Measurements from ENCODE around the gene MS4A10. TPM values are rescaled to one million over a fixed set of nuclear protein-coding genes. Genes with fewer than 3 reads are reported as not detected.

Gene MS4A10
- total and polyA plus RNA-seq, 5 experiments from 2014 or later: not detected

- Mint-ChIP-seq H3K36me3 (no peaks in the 10 kb centered on the region), H3K27me3 (no peaks in the 10 kb centered on the region), H3K27ac (no peak overlapping the region), H3K4me1 (peaks cover 0 to 2% (median 0%) of the 10 kb centered on the region in 4 donors), H3K9me3 (no peaks in the 10 kb centered on the region), H3K4me3 (no peak overlapping the region)
- POLR2A ChIA-PET: interaction anchor here (0.7 kb wide), 1 partner anchor 37 kb away, joined by 3 read pairs; no protein-coding TSS in a partner anchor
- DNase-seq (no peak), ATAC-seq (no peak)
Observed at GRCh38 chr11:60825790-60826189, 40.7 kb downstream of the MS4A10 start.

- peaks cover 0 to 9% (median 4%) of the 10 kb centered on the region in 4 donors for H3K4me1 Mint-ChIP-seq
- H3K9me3 Mint-ChIP-seq: no peaks in the 10 kb centered on the region
- H3K36me3 Mint-ChIP-seq: no peaks in the 10 kb centered on the region
- POLR2A ChIA-PET: interaction anchor here (0.6 to 2.4 kb wide), 4 partner anchors 57 to 246 kb away, joined by 3 to 11 read pairs (median 6); no protein-coding TSS in a partner anchor
- peaks cover 0 to 2% (median 0%) of the 10 kb centered on the region in 5 donors for H3K27me3 Mint-ChIP-seq
- ATAC-seq (no peak), DNase-seq (no peak)
- peak overlapping the region in 3 of 10 donors; percentile 70 to 77 (median 75) for H3K4me3 Mint-ChIP-seq
- H3K27ac Mint-ChIP-seq: peak overlapping the region in 3 of 10 donors; percentile 73 to 87 (median 81)
Observed at GRCh38 chr11:60830478-60831142, 45.5 kb downstream of the MS4A10 start.

- peak overlapping the region in 3 of 10 donors; percentile 70 to 77 (median 75) for H3K4me3 Mint-ChIP-seq
- DNase-seq: peak; percentile 66 to 91 (median 75)
- H3K27ac Mint-ChIP-seq: peak overlapping the region in 3 of 10 donors; percentile 73 to 87 (median 81)
- ATAC-seq: peak; percentile 84 to 95
- POLR2A ChIA-PET: interaction anchor here (0.6 to 2.4 kb wide), 4 partner anchors 57 to 246 kb away, joined by 3 to 11 read pairs (median 6); no protein-coding TSS in a partner anchor
- peaks cover 0 to 2% (median 0%) of the 10 kb centered on the region in 5 donors for H3K27me3 Mint-ChIP-seq
- no peaks in the 10 kb centered on the region for H3K9me3 Mint-ChIP-seq
- H3K4me1 Mint-ChIP-seq: peaks cover 0 to 13% (median 4%) of the 10 kb centered on the region in 4 donors
- no peaks in the 10 kb centered on the region for H3K36me3 Mint-ChIP-seq
Observed at GRCh38 chr11:60831143-60831500, 46.0 kb downstream of the MS4A10 start.

- Mint-ChIP-seq H3K4me1 (peaks cover 0 to 13% (median 4%) of the 10 kb centered on the region in 4 donors), H3K36me3 (no peaks in the 10 kb centered on the region), H3K27me3 (peaks cover 0 to 2% (median 0%) of the 10 kb centered on the region in 5 donors), H3K4me3 (no peak overlapping the region), H3K9me3 (no peaks in the 10 kb centered on the region), H3K27ac (peak overlapping the region in 1 of 10 donors; percentile 54)
- DNase-seq (no peak), ATAC-seq (no peak)
- POLR2A ChIA-PET: interaction anchor here (0.6 to 2.4 kb wide), 4 partner anchors 56 to 245 kb away, joined by 3 to 11 read pairs (median 6); no protein-coding TSS in a partner anchor
Observed at GRCh38 chr11:60831501-60832079, 46.5 kb downstream of the MS4A10 start.

GRCh38 chr11:60834742-60835533, 49.8 kb downstream of the MS4A10 start:
- Mint-ChIP-seq H3K27ac (peak overlapping the region in 3 of 10 donors; percentile 5 to 45 (median 12)), H3K4me1 (peaks cover 0 to 17% (median 4%) of the 10 kb centered on the region in 4 donors), H3K9me3 (no peaks in the 10 kb centered on the region), H3K4me3 (no peak overlapping the region), H3K36me3 (no peaks in the 10 kb centered on the region), H3K27me3 (peaks cover 0 to 2% (median 0%) of the 10 kb centered on the region in 5 donors)
- ATAC-seq (no peak), DNase-seq (no peak)
- POLR2A ChIA-PET: no interaction called here

GRCh38 chr11:60835534-60835846, 50.4 kb downstream of the MS4A10 start:
- Mint-ChIP-seq H3K4me1 (peaks cover 0 to 17% (median 6%) of the 10 kb centered on the region in 4 donors), H3K9me3 (no peaks in the 10 kb centered on the region), H3K27ac (peak overlapping the region in 3 of 10 donors; percentile 5 to 45 (median 12)), H3K36me3 (no peaks in the 10 kb centered on the region), H3K4me3 (no peak overlapping the region), H3K27me3 (peaks cover 0 to 2% (median 0%) of the 10 kb centered on the region in 5 donors)
- DNase-seq: no peak
- ATAC-seq: no peak
- POLR2A ChIA-PET: no interaction called here

GRCh38 chr11:60836866-60837515, 51.9 kb downstream of the MS4A10 start:
- Mint-ChIP-seq H3K27me3 (peaks cover 0 to 3% (median 0%) of the 10 kb centered on the region in 5 donors), H3K4me3 (peak overlapping the region in 2 of 10 donors; percentile 15 to 35), H3K27ac (peak overlapping the region in 3 of 10 donors; percentile 28 to 86 (median 71))

GRCh38 chr11:60838132-60838531, 53.0 kb downstream of the MS4A10 start:
- ATAC-seq (no peak), DNase-seq (no peak)
- peaks cover 0 to 3% (median 0%) of the 10 kb centered on the region in 5 donors for H3K27me3 Mint-ChIP-seq
- H3K9me3 Mint-ChIP-seq: no peaks in the 10 kb centered on the region
- peaks cover 11 to 36% (median 23%) of the 10 kb centered on the region in 4 donors for H3K4me1 Mint-ChIP-seq
- no peak overlapping the region for H3K4me3 Mint-ChIP-seq
- no peaks in the 10 kb centered on the region for H3K36me3 Mint-ChIP-seq
- POLR2A ChIA-PET: no interaction called here
- no peak overlapping the region for H3K27ac Mint-ChIP-seq

More at GRCh38 chr11:60836866-60837515, 51.9 kb downstream of the MS4A10 start:
- no peaks in the 10 kb centered on the region for H3K36me3 Mint-ChIP-seq
- ATAC-seq: no peak
- no peak for DNase-seq
- no peaks in the 10 kb centered on the region for H3K9me3 Mint-ChIP-seq
- POLR2A ChIA-PET: no interaction called here
- peaks cover 8 to 26% (median 15%) of the 10 kb centered on the region in 4 donors for H3K4me1 Mint-ChIP-seq

- peaks cover 0 to 3% (median 0%) of the 10 kb centered on the region in 5 donors for H3K27me3 Mint-ChIP-seq
- peak overlapping the region; percentile 86 to 99 (median 97) for H3K27ac Mint-ChIP-seq
- H3K4me3 Mint-ChIP-seq: peak overlapping the region; percentile 71 to 94 (median 87)
- no peaks in the 10 kb centered on the region for H3K9me3 Mint-ChIP-seq
- POLR2A ChIA-PET: interaction anchor here (0.7 to 1.2 kb wide), 5 partner anchors 20 to 298 kb away, joined by 3 to 5 read pairs (median 3); partner anchors contain the start of genes PRPF19 and SLC15A3
- no peak for ATAC-seq
- no peak for DNase-seq
- peaks cover 32 to 54% (median 47%) of the 10 kb centered on the region in 4 donors for H3K4me1 Mint-ChIP-seq
- H3K36me3 Mint-ChIP-seq: peaks cover 0 to 5% (median 3%) of the 10 kb centered on the region in 3 donors
Observed at GRCh38 chr11:60840470-60841430, 55.6 kb downstream of the MS4A10 start.

- Mint-ChIP-seq H3K4me3 (peak within 1 kb of the TSS; percentile 71 to 94 (median 90)), H3K36me3 (peaks cover 0 to 14% (median 3%) of the 10 kb centered on the region in 3 donors), H3K27ac (peak within 1 kb of the TSS; percentile 92 to 99 (median 97)), H3K27me3 (peaks cover 0 to 3% (median 0%) of the 10 kb centered on the region in 5 donors), H3K4me1 (peaks cover 32 to 54% (median 45%) of the 10 kb centered on the region in 4 donors), H3K9me3 (no peaks in the 10 kb centered on the region)
- ATAC-seq (peak; percentile 94 to 95), DNase-seq (peak; percentile 95 to 100 (median 99))
- POLR2A ChIA-PET: interaction anchor here (0.7 to 1.2 kb wide), 4 partner anchors 12 to 72 kb away, joined by 3 to 6 read pairs (median 4); partner anchors contain the start of genes PTGDR2, TMEM109 and ZP1
Observed at GRCh38 chr11:60841797-60842667, 56.9 kb downstream of the MS4A10 start, which contains the start of gene CCDC86. Gene CCDC86 (plus strand): TSS chr11:60842113. CDS start chr11:60842125, 12 bp downstream.
